ENCODE measurements around the gene BLACAT1. TPM values are rescaled to one million over a fixed set of nuclear protein-coding genes. Genes with fewer than 3 reads are reported as not detected.

BLACAT1 gene
- total and polyA plus RNA-seq, 9 of the 15 experiments (the other 6 are each of a cell fraction or from before 2014, with no cell fraction given) = 0.10 to 5.9 (median 0.73) TPM

DNA sequence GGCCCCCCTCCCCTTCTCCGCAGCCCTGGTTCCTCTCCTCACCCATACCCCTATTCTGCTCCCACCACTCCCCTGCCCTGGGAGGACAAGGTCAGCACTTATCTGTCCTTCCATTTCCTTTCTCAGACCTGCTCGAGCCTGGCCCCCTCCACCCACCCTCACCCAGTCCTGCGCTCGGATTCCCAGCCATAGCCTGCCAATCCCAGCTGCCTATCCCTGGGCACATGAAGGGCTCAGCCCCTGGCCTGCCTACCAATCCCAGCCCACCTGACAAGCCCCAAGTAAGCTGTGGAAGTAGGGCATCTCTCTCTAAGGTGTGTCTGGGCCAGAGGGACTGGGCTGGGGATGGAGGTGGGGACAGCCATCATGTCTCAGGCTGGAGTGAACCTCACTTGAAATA, 5.4 kb downstream of the BLACAT1 start (continued):
- TF ChIP-seq, protein P1, sequence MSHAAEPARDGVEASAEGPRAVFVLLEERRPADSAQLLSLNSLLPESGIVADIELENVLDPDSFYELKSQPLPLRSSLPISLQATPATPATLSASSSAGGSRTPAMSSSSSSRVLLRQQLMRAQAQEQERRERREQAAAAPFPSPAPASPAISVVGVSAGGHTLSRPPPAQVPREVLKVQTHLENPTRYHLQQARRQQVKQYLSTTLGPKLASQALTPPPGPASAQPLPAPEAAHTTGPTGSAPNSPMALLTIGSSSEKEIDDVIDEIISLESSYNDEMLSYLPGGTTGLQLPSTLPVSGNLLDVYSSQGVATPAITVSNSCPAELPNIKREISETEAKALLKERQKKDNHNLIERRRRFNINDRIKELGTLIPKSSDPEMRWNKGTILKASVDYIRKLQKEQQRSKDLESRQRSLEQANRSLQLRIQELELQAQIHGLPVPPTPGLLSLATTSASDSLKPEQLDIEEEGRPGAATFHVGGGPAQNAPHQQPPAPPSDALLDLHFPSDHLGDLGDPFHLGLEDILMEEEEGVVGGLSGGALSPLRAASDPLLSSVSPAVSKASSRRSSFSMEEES (CRISPR knock-in tag; IDR thresholded peaks at IDR 0.05) = no peak
- TF ChIP-seq BRD4 (IDR thresholded peaks at IDR 0.05) = no peak
- peak; percentile 38; the same call in 1 of the 2 replicates for TF ChIP-seq SMARCE1 (IDR thresholded peaks at IDR 0.05)
- no peak for TF ChIP-seq ATF7 (IDR thresholded peaks at IDR 0.05)
- TF ChIP-seq TARDBP (IDR thresholded peaks at IDR 0.05) = 0 out of 2 replicates have a peak, but pooled peaks have one; percentile 26
- TF ChIP-seq GABPA (tag; conservative IDR thresholded peaks at IDR 0.05; ENCODE audit: low read depth) = 0 out of 2 replicates have a peak, but pooled peaks have one; percentile 3
- no peak for TF ChIP-seq NCOA1 (IDR thresholded peaks at IDR 0.05; ENCODE audit: low read depth)
- TF ChIP-seq, protein P2, sequence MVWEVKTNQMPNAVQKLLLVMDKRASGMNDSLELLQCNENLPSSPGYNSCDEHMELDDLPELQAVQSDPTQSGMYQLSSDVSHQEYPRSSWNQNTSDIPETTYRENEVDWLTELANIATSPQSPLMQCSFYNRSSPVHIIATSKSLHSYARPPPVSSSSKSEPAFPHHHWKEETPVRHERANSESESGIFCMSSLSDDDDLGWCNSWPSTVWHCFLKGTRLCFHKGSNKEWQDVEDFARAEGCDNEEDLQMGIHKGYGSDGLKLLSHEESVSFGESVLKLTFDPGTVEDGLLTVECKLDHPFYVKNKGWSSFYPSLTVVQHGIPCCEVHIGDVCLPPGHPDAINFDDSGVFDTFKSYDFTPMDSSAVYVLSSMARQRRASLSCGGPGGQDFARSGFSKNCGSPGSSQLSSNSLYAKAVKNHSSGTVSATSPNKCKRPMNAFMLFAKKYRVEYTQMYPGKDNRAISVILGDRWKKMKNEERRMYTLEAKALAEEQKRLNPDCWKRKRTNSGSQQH (CRISPR knock-in tag; IDR thresholded peaks at IDR 0.05) = 0 out of 2 replicates have a peak, but pooled peaks have one; percentile 25
- TF ChIP-seq CBX5 (IDR thresholded peaks at IDR 0.05; ENCODE audit: borderline replicate concordance, low read depth) = no peak
- TF ChIP-seq MIER1 (IDR thresholded peaks at IDR 0.05; ENCODE audit: low read depth) = no peak
- TF ChIP-seq KDM5B (IDR thresholded peaks at IDR 0.05; ENCODE audit: insufficient replicate concordance, low read depth, low read length) = no peak
- TF ChIP-seq ZNF316 (IDR thresholded peaks at IDR 0.05) = peak; percentile 55; the same call in 1 of the 2 replicates
- TF ChIP-seq IFI16 (CRISPR knock-in tag; IDR thresholded peaks at IDR 0.05) = no peak
- TF ChIP-seq MEF2A (IDR thresholded peaks at IDR 0.05; ENCODE audit: control insufficient read depth, low read depth, low read length) = no peak
- TF ChIP-seq, protein P3, sequence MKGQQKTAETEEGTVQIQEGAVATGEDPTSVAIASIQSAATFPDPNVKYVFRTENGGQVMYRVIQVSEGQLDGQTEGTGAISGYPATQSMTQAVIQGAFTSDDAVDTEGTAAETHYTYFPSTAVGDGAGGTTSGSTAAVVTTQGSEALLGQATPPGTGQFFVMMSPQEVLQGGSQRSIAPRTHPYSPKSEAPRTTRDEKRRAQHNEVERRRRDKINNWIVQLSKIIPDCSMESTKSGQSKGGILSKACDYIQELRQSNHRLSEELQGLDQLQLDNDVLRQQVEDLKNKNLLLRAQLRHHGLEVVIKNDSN (CRISPR knock-in tag; IDR thresholded peaks at IDR 0.05) = no peak
- TF ChIP-seq ZNF311 (CRISPR knock-in tag; IDR thresholded peaks at IDR 0.05) = 0 out of 2 replicates have a peak, but pooled peaks have one; percentile 24
- no peak for TF ChIP-seq CBX2 (IDR thresholded peaks at IDR 0.05; ENCODE audit: insufficient read depth, low read length, poor library complexity, severe bottlenecking)
- TF ChIP-seq, protein P4, sequence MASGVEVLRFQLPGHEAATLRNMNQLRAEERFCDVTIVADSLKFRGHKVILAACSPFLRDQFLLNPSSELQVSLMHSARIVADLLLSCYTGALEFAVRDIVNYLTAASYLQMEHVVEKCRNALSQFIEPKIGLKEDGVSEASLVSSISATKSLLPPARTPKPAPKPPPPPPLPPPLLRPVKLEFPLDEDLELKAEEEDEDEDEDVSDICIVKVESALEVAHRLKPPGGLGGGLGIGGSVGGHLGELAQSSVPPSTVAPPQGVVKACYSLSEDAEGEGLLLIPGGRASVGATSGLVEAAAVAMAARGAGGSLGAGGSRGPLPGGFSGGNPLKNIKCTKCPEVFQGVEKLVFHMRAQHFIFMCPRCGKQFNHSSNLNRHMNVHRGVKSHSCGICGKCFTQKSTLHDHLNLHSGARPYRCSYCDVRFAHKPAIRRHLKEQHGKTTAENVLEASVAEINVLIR (CRISPR knock-in tag; IDR thresholded peaks at IDR 0.05) = no peak
- TF ChIP-seq EGR1 (conservative IDR thresholded peaks at IDR 0.05) = peak; percentile 64
- TF ChIP-seq ZNF75A (CRISPR knock-in tag; IDR thresholded peaks at IDR 0.05) = no peak
- no peak for TF ChIP-seq ARID1B (IDR thresholded peaks at IDR 0.05)
- TF ChIP-seq, protein P5, sequence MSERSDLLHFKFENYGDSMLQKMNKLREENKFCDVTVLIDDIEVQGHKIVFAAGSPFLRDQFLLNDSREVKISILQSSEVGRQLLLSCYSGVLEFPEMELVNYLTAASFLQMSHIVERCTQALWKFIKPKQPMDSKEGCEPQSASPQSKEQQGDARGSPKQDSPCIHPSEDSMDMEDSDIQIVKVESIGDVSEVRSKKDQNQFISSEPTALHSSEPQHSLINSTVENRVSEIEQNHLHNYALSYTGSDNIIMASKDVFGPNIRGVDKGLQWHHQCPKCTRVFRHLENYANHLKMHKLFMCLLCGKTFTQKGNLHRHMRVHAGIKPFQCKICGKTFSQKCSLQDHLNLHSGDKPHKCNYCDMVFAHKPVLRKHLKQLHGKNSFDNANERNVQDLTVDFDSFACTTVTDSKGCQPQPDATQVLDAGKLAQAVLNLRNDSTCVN (CRISPR knock-in tag; IDR thresholded peaks at IDR 0.05) = no peak
- 0 out of 2 replicates have a peak, but pooled peaks have one; percentile 60 for TF ChIP-seq ZKSCAN8 (CRISPR knock-in tag; IDR thresholded peaks at IDR 0.05)
